Heart left ventricle (tissue), 13 donors: ENCODE results near the gene SUFU.

Source experiments
- POLR2A ChIP-seq, 2 donors: fragments of 450-650 bp; IDR thresholded peaks; one replicate each; pipeline ENCODE4 v1.6.1; 2017; ENCODE audit warnings: antibody characterized with exemption in 2 of 2, mild to moderate bottlenecking in 2 of 2, moderate library complexity in 2 of 2
- TF ChIP-seq, protein P1 (sequence below), 12 donors: fragments of 200-600 bp; sonication (generic) in 4 of 12; IDR thresholded peaks; one replicate each; pipeline versions ENCODE4 v1.5.0 to v1.8.0; 2018 to 2022; ENCODE audit warnings: antibody characterized with exemption in 12 of 12, mild to moderate bottlenecking in 5 of 12
- donor health status: ischemic (EF 13 %, LVEDD 7.1; RV severe dilation, severe dysfunction).
- donor health status: DM: no; HTN: yes; CAD: no.
- donor health status: DM: no; HTN: no; CAD: no.
- donor health status: ischemic (EF 25% LVEDD 6.9; RV normal size, moderate dysfunction).
- donor health status: ischemic (EF 25% LVEDD 5.7; RV mildly dilated, moderate dysfunction).
- donor health status: ischemic (EF 35%, LVEDD 5.7; RV mildly dilated, moderate dysfunction).
- donor health status: nonischemic (EF 11% LVEDD 7.7; RV severe dilation, severe dysfunction).
- donor health status: DM: yes; HTN: yes; CAD: no.
- donor health status: PGD.
- donor health status: ischemic (EF 29% LVEDD 5.4; RV normal size, mild dysfunction).
- donor health status: nonischemic (EF 23%, LVEDD 6.1; RV moderate dilation, normal function).

DNA sequence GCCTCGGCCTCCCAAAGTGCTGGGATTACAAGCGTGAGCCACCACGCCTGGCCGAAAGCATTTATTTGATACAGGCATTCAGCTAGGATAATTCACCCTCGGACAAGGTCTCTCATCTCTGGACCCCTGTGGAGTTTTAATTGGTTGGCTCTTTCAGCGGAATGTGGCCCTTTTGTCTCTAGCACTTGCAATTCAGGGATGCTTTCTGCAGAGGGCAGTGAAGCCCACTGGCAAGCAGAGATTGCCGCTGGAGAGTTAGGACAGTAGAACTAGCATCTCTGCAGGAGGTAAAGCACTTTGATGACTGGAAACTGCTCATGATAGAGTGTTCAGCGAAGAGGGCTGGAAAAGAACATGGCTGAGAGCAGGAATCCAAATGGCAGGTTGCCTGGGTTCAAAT, 62.0 kb downstream of the SUFU start:
- TF ChIP-seq, protein P1, sequence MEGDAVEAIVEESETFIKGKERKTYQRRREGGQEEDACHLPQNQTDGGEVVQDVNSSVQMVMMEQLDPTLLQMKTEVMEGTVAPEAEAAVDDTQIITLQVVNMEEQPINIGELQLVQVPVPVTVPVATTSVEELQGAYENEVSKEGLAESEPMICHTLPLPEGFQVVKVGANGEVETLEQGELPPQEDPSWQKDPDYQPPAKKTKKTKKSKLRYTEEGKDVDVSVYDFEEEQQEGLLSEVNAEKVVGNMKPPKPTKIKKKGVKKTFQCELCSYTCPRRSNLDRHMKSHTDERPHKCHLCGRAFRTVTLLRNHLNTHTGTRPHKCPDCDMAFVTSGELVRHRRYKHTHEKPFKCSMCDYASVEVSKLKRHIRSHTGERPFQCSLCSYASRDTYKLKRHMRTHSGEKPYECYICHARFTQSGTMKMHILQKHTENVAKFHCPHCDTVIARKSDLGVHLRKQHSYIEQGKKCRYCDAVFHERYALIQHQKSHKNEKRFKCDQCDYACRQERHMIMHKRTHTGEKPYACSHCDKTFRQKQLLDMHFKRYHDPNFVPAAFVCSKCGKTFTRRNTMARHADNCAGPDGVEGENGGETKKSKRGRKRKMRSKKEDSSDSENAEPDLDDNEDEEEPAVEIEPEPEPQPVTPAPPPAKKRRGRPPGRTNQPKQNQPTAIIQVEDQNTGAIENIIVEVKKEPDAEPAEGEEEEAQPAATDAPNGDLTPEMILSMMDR (IDR thresholded peaks at IDR 0.05): no peak
- TF ChIP-seq POLR2A (IDR thresholded peaks at IDR 0.05): no peak
